ENCODE results near the gene DNASE1.

The DNASE1 gene

GRCh38 chr16:3701531-3701930 is 47.0 kb downstream of the DNASE1 start:
- no peak for ATAC-seq

- no peak for ATAC-seq
These were observed 47.6 kb downstream of the DNASE1 start for GRCh38 chr16:3702082-3702481.

- no peak for ATAC-seq
These were observed 51.9 kb downstream of the DNASE1 start for GRCh38 chr16:3706253-3707012.
